Breast epithelium (tissue), 4 donors: ENCODE data around the gene TMEM232. TPM values are rescaled to one million over a fixed set of nuclear protein-coding genes. Genes with fewer than 3 reads are reported as not detected.
"Not testable (repeated sequence)": the region's sequence is repeated elsewhere in the genome, so short reads cannot be mapped to it uniquely, and the experiment has no call there.

Source experiments
- DNase-seq, 2 donors: peaks; one replicate each; pipeline ENCODE4 v3.0.0-alpha.2; 2019; ENCODE audit warnings: low spot score in 2 of 2
- H3K27ac ChIP-seq, 2 donors: fragments of 200-600 bp; sonication (generic) in 1 of 2; one replicate each; pipeline ENCODE4 v1.5.1; 2016 to 2019; ENCODE audit warnings: mild to moderate bottlenecking in 1 of 2
- H3K27me3 ChIP-seq, 2 donors: fragments of 200-600 bp; sonication (generic) in 1 of 2; one replicate each; pipeline versions ENCODE4 v1.5.1 to v1.6.0; 2017 to 2019; ENCODE audit warnings: control low read depth in 1 of 2, mild to moderate bottlenecking in 1 of 2
- H3K36me3 ChIP-seq: fragments of 200-600 bp; one replicate; pipeline ENCODE4 v1.5.1; 2019
- H3K4me1 ChIP-seq, 2 donors: fragments of 200-600 bp; sonication (generic); one replicate each; pipeline ENCODE4 v1.5.1; 2016 to 2019; ENCODE audit warnings: control low read depth in 1 of 2
- H3K4me3 ChIP-seq, 3 donors: fragments of 200-600 bp; sonication (generic); 1 replicate in 2 of 3; 2 replicates in 1 of 3; pipeline ENCODE4 v1.5.1; 2016 to 2019; ENCODE audit warnings: mild to moderate bottlenecking in 3 of 3, moderate library complexity in 2 of 3
- H3K9me3 ChIP-seq, 2 donors: fragments of 200-600 bp; sonication (generic) in 1 of 2; one replicate each; pipeline ENCODE4 v1.5.1; 2016 to 2019; ENCODE audit warnings: control low read depth in 1 of 2
- CTCF ChIP-seq, 3 donors: fragments of 450-650 bp; IDR thresholded peaks; one replicate each; pipeline ENCODE4 v1.5.1; 2016 to 2017; ENCODE audit warnings: antibody characterized with exemption in 3 of 3, mild to moderate bottlenecking in 3 of 3, moderate library complexity in 3 of 3
- POLR2A ChIP-seq: fragments of 450-650 bp; IDR thresholded peaks from one replicate; pipeline ENCODE4 v1.6.1; 2016; ENCODE audit warnings: antibody characterized with exemption, mild to moderate bottlenecking, moderate library complexity
- POLR2AphosphoS5 ChIP-seq, 3 donors: sonication (generic); formaldehyde crosslinking; IDR thresholded peaks; one replicate each; pipeline ENCODE4 v1.6.1; 2017; ENCODE audit warnings: antibody characterized with exemption in 3 of 3
- intact Hi-C: fragments of 100-400 bp; cut with DNase I; formaldehyde crosslinking; loops from one replicate; pipeline ENCODE4 v1.15.1; 2023; ENCODE audit warnings: low total_unique reads
- total RNA-seq, 3 donors: library from RNA; depleted of rRNA; stranded (reverse); fragments of >200 nt; gene quantifications; one replicate each; pipeline ENCODE4 v1.1.0, GENCODE V29; 2016

Gene TMEM232
- total RNA-seq, 3 donors from 2014 or later: 2.0 to 6.4 (median 4.6) TPM

GRCh38 chr5:110735556-110735955 is 9.1 kb upstream of the TMEM232 start:
- H3K27me3 ChIP-seq: no peaks in the 10 kb centered on the region
- H3K4me3 ChIP-seq: no peak overlapping the region
- no peak for DNase-seq
- H3K4me1 ChIP-seq: peaks cover 0 to 6% of the 10 kb centered on the region in 2 donors
- no peaks in the 10 kb centered on the region for H3K36me3 ChIP-seq
- H3K9me3 ChIP-seq: no peaks in the 10 kb centered on the region
- TF ChIP-seq CTCF (IDR thresholded peaks at IDR 0.05) (no peak), POLR2AphosphoS5 (IDR thresholded peaks at IDR 0.05) (no peak), POLR2A (no peak)
- H3K27ac ChIP-seq: no peak overlapping the region
- intact Hi-C loops: no loop called here

- no peaks in the 10 kb centered on the region for H3K4me1 ChIP-seq
- no peak for DNase-seq
- no peak overlapping the region for H3K27ac ChIP-seq
- H3K4me3 ChIP-seq: no peak overlapping the region
- no peaks in the 10 kb centered on the region for H3K9me3 ChIP-seq
- intact Hi-C loops: no loop called here
- H3K36me3 ChIP-seq: no peaks in the 10 kb centered on the region
- no peaks in the 10 kb centered on the region for H3K27me3 ChIP-seq
- TF ChIP-seq POLR2A (no peak), POLR2AphosphoS5 (IDR thresholded peaks at IDR 0.05) (no peak), CTCF (IDR thresholded peaks at IDR 0.05) (no peak)
Measured at GRCh38 chr5:110734101-110734500, 7.6 kb upstream of the TMEM232 start.

- H3K4me3 ChIP-seq, intact Hi-C loops, H3K9me3 ChIP-seq, H3K36me3 ChIP-seq, H3K27ac ChIP-seq, H3K4me1 ChIP-seq, DNase-seq, H3K27me3 ChIP-seq: not testable (repeated sequence)
Measured at GRCh38 chr5:110731499-110731898, 5.0 kb upstream of the TMEM232 start.

GRCh38 chr5:110727025-110727314 is 499 bp upstream of the TMEM232 start:
- Histone ChIP-seq H3K27ac (no peak overlapping the region), H3K4me1 (no peaks in the 10 kb centered on the region), H3K27me3 (no peaks in the 10 kb centered on the region), H3K9me3 (no peaks in the 10 kb centered on the region), H3K36me3 (no peaks in the 10 kb centered on the region), H3K4me3 (peak overlapping the region; percentile 13 to 54 (median 34))
- TF ChIP-seq POLR2AphosphoS5 (IDR thresholded peaks at IDR 0.05) (no peak), POLR2A (no peak), CTCF (IDR thresholded peaks at IDR 0.05) (no peak)
- intact Hi-C loops: no loop called here
- DNase-seq: no peak

- H3K9me3 ChIP-seq: no peaks in the 10 kb centered on the region
- H3K4me3 ChIP-seq: no peak overlapping the region
- no peak for TF ChIP-seq POLR2AphosphoS5 (IDR thresholded peaks at IDR 0.05)
- no peak for TF ChIP-seq POLR2A
- no peak for TF ChIP-seq CTCF (IDR thresholded peaks at IDR 0.05)
- no peak overlapping the region for H3K27ac ChIP-seq
- no peaks in the 10 kb centered on the region for H3K36me3 ChIP-seq
- H3K27me3 ChIP-seq: no peaks in the 10 kb centered on the region
- intact Hi-C loops: no loop called here
- H3K4me1 ChIP-seq: no peaks in the 10 kb centered on the region
- no peak for DNase-seq
Measured at GRCh38 chr5:110718311-110718710, 8.2 kb downstream of the TMEM232 start.
